GM18511 (cell line): ENCODE measurements around the gene DUOX2.
"Not testable (repeated sequence)": the region's sequence is repeated elsewhere in the genome, so short reads cannot be mapped to it uniquely, and the experiment has no call there.

Experiments used
- ATAC-seq: cut with Tn5 transposase; IDR thresholded peaks from one replicate; pipeline ENCODE4 v1.9.1; 2021; ENCODE audit warnings: mild to moderate bottlenecking, moderate library complexity; ENCODE audit not compliant: unreplicated experiment

The DUOX2 gene

DNA sequence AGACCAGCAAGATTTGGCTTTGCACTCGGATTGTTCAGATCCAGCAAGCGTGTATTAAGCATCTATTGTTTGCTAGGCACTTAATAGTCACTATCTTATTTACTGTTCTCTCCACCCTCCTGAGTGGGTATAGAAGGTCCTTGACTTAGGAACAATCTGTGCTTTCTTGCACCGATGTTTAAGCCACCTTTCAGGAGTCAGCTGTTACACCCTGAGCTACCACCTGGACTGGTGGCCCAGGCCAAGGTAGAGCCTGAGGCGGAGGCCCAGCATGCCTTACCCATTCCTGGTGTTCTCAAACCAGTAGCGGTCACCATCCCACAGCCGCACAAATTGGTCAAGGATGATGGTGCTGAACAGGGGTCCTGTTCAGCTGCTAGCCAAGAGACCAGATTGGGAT is 25.8 kb upstream of the DUOX2 start:
- ATAC-seq, result no peak

DNA sequence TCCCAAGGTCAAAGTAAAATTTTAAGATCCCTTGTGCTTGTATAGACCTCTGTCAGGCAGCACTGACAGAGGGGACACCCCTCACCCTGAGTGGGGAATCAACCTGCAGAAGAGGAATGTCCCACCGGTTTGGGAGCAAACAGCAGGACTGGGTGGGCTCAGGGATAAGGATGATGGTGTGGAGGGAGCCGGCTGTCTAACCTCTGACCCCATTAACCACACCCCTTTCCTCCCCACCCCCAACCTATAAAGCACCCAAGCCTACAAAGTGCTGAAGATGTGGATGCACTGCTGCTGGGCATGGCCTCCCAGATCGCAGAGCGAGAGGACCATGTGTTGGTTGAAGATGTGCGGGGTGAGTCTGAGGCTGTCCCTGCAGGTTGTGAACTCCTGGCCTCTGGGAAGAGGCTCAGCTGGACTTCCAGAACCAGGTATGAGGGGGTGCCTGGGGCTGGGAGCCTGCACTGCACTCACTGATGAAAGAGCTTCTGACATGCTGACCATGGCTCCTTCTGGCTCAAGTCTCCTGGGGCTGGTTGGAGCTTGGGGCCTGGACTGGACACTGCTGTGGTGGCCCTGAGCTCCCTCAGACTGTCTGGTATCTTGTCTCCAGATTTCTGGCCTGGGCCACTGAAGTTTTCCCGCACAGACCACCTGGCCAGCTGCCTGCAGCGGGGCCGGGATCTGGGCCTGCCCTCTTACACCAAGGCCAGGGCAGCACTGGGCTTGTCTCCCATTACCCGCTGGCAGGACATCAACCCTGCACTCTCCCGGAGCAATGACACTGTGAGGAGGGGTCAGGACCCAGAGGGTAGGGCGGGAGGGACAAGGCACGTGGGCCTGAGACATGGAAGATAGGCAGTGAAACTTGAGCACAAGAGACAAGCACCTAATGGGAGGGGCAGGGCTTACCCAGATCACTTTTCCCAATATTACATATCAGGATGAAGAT is 25.1 kb upstream of the DUOX2 start:
- ATAC-seq, result no peak

- no peak for ATAC-seq
Measured at GRCh38 chr15:45137703-45138102, 23.7 kb upstream of the DUOX2 start.

DNA sequence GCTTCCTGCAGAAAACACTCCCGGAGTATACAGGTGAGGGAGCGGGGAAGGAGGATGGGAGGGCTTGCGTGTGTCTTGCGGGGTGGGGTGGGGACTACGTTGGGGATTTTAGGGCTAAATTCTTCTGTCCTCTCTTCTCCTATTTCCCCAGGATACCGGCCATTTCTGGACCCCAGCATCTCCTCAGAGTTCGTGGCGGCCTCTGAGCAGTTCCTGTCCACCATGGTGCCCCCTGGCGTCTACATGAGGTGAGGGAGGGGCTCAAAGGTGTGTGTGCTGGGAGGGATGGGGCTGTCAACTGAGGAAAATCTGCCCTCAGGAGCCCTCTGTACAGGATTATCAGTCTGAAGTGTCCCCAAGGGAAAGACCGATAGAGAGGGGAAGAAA is 22.4 kb upstream of the DUOX2 start:
- no peak for ATAC-seq

- not testable (repeated sequence) for ATAC-seq
Measured at GRCh38 chr15:45135705-45136377, 21.9 kb upstream of the DUOX2 start.

DNA sequence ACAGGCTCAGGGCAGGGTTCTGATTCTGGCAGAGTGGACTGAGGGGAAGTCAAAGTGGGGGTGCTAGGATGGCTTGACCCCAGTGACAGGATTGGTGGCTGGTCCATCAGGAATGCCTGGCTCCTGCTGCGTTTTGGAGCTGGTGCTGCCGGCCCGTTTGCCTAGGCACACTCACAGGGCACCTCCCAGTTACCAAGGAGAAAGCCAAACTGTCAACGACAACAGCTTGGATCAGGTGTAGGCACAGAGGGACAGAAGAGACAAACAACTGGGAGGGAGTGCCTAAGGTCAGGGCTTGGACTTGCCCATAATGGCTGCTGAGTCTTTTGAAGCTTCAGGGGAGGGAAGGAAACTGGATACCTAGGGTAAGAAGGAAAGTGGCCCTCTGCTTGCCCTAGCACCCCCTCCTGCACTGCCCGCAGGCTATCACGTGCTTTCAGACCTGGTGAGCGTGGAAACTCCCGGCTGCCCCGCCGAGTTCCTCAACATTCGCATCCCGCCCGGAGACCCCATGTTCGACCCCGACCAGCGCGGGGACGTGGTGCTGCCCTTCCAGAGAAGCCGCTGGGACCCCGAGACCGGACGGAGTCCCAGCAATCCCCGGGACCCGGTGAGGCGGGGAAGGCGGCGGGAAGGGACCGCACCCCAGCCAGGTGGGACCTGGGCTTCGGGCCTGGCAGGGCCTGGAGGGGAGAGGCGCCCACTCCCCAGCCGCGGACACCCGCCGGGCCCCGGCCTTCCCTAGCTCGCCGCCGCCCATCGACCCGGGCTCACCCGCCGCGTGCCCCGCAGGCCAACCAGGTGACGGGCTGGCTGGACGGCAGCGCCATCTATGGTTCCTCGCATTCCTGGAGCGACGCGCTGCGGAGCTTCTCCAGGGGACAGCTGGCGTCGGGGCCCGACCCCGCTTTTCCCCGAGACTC is 21.0 kb upstream of the DUOX2 start:
- ATAC-seq, result no peak

GRCh38 chr15:45134046-45134445 is 20.1 kb upstream of the DUOX2 start:
- ATAC-seq, result no peak

DNA sequence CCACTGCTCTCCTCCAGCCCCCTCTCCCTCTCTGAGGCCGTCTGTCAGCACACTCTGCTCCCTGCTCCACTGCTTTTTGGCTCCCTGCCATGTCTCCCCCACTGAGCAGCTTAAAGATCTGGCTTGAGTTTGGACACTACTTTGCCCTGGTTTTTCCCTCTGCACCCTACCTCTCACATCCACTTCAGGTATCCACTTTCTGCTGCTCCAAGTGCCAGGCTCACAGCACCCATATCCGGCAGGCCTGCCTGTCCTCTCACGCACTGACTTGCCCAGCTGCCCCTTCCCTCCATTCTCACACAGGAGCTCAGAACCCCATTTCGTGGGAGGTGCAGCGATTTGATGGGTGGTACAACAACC is 19.6 kb upstream of the DUOX2 start:
- no peak for ATAC-seq

DNA sequence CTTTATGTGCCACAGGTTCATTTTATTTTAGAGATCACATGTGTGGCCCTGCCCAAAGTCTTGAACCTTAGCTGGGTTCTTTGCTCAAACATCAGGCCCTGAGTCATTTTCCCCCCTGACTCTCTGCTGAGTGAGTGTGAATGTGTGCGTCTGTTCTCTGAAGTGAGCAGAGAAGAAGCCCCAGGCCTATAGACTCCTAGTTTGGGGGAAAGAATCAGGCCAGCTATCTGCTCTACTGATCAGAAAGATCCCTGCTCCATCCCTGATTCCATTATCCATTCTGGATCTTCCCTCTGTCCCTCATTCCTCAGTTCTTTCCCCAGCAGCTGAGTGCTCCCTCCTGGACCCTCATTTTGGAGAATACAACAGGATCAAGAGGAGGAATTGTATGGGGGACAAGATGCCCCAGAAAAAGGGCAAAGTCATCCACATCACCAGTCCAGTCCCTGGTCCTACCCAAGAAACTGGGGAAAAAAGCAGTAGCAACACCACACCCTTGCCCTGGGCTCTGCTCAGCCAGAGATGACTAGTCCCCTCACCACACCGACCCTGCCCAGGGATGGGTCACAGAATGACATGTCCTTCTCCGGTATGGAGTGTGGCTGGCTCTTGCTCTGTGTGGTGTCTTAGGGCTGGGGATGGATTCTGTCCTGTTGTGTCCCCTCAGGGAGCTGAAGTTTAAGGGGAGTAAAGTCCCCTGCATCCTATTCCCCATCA is 19.0 kb upstream of the DUOX2 start:
- no peak for ATAC-seq

GRCh38 chr15:45131510-45131909 is 17.5 kb upstream of the DUOX2 start:
- ATAC-seq, result no peak

- ATAC-seq, result no peak
Measured at GRCh38 chr15:45130291-45131000, 16.5 kb upstream of the DUOX2 start.

DNA sequence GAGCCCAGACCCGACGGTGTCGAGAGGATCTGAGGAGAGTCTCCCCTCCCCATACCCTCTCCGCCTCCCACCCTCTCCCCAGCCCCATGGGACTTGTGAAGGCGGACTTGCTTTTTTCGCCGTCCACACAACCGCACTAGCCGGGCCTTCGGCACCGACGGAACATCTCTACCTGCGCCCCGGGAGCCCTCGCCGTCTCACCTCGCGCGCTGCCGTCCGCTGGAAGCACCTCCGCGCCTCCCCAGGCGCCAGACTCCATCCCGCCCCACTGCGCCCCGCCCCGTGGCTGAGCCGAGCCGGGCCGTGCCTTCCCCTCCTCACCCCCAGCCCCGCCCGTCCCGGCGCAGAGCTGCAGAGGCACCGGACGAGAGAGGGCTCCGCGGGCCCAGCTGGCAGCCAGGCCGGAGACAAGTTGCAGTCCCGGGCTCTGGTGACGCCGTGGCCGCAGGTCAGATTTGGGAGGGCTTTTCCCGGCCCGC is 15.7 kb upstream of the DUOX2 start, which contains the start of the genes DUOX1 and DUOXA1:
Gene DUOX1 (plus strand): TSS at position 344 of the 479 bp plus-strand sequence. CDS start 1,973 bp downstream, outside the sequence.
Gene DUOXA1 (minus strand): TSS at position 229 of the 479 bp plus-strand sequence. CDS start 6,865 bp downstream, outside the sequence.
- ATAC-seq, result no peak

DNA sequence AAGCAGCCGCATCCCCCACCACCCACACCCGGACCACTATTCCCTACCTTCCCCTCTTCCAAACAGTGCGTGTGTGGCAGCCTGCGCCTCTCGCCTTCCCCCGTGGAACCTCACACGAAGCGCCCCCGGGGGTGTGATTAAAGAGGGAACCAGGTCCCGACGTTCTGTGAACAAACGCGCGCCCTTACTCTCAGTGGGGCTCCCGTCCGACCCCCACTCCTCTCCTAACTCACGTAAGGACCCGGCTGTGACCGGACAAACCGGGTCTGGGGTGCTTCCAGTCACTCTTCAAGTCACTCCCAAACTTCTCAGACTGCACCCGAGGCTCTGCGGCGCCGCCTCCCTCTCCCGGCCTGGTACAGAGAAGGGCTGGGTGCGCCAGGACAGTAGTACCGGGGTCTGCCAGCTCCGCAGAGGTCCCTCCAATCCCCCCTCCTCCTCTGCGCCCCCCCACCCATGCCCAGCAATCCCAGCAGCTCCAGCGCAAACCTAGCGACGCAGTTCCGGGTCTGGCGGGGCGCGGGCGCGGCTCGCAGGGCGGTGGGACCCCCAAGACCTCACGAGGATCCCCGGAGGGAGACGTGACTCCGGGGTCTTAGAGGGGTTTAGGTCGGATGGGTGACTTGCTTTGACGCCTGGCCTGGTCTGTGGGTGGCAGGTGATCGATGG is 15.1 kb upstream of the DUOX2 start:
- no peak for ATAC-seq

DNA sequence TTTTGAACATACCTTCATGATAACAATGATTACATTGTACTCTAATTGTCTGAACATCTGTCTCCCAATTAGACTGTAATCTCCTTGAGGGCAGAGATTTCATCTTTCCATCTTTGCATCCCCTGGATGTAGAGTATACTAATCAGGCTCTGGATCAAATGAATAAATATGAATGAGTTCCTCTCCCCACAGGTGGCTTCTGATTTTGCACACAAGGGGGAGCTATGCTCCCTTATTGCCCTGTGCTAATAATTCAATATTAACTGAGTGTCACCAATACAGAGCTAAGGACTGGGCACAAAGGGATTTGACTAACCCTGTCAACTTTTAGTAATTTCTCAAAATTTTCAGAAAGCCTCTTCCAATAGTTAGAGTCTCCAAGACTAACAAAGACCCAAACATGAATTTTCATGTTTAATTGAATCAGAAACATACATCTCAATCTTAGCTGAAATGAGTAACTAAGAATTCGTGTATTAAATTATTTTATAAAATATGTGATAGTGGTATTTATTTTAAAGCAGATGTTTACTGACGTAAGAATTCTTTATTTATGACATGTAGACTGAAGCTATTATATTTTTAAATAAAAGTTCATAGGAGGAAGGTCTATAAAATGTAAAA is 12.7 kb upstream of the DUOX2 start:
- no peak for ATAC-seq

GRCh38 chr15:45123397-45123796 is 9.4 kb upstream of the DUOX2 start:
- ATAC-seq, result no peak

DNA sequence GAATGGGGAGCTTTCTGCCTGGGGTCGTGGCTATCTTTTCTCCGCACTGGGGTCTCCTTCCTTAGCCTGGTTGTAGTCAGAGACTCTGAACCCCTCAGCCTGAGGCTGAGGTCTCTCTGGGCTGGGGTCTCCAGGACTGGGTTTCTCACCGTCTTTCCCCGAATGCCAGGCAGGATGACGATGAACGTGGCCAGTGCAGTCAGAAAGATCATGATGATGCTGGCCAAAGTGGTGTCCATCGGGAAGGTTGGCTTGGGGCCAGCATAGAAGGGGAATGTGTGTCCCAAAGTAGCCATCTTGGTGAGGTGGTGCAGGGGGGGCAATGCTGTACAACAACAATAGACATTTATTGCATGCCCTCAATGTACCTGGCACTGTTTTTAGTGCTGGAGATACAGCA is 8.7 kb upstream of the DUOX2 start:
- ATAC-seq, result no peak

DNA sequence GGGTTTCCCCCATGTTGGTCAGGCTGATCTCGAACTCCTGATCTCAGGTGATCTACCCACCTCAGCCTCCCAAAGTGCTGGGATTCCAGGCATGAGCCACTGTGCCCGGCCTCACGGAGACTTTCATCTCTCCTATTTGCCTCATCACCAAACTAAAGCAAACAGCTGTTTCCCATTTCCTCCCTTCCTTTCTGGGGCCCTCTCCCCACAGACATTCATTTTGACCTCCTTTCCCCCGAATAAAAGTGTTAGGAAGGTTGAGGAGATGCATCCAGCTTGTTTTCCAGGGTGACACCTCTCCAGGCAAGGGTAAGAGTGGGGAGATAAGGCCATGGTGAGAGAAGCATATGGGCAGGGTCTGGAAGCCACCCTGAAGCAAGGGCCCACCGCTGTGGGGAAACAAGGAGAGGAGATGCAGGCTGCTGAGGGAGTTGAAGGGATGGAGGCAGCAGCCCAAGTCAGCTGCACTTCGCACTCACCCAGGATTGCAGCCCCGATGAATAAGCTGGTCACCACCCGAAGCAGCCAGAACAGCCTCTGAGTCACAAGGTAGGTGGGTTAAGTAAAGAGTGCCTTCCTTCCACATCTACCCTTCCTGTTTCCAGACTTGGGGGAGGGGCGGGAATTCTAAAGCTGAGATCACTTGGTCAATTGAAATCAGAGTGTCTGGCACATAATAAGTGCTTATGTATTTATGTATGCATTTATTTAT is 7.9 kb upstream of the DUOX2 start:
- ATAC-seq, result no peak

GRCh38 chr15:45121020-45121419 is 7.0 kb upstream of the DUOX2 start:
- no peak for ATAC-seq
